ENCODE measurements around the gene TBXAS1. TPM values are rescaled to one million over a fixed set of nuclear protein-coding genes. Genes with fewer than 3 reads are reported as not detected.

The TBXAS1 gene
- total RNA-seq, 2 donors from 2014 or later: 12.0 to 17.0 TPM

GRCh38 chr7:139992353-139993044 lies 163.4 kb downstream of the TBXAS1 start:
- intact Hi-C loops (cut with DNase I): loop anchor here (10.0 kb wide), 1 partner anchor 58 kb away; no protein-coding TSS in a partner anchor
- no peaks in the 10 kb centered on the region for H3K4me1 ChIP-seq
- TF ChIP-seq CTCF (IDR thresholded peaks at IDR 0.05): no peak
- H3K36me3 ChIP-seq: no peaks in the 10 kb centered on the region
- H3K9me3 ChIP-seq: no peaks in the 10 kb centered on the region
- H3K4me3 ChIP-seq: no peak overlapping the region
- H3K27me3 ChIP-seq: no peaks in the 10 kb centered on the region
- no peak overlapping the region for H3K27ac ChIP-seq
- no peak overlapping the region for H3K9ac ChIP-seq (ENCODE audit: low read depth in 2 of 2, low read length in 2 of 2)
- DNase-seq: no peak

- intact Hi-C loops (cut with DNase I): loop anchor here (10.0 kb wide), 1 partner anchor 58 kb away; no protein-coding TSS in a partner anchor
Measured at GRCh38 chr7:139993169-139993568, 164.1 kb downstream of the TBXAS1 start.

GRCh38 chr7:139993592-139993991 lies 164.5 kb downstream of the TBXAS1 start:
- Histone ChIP-seq H3K27ac (no peak overlapping the region), H3K27me3 (no peaks in the 10 kb centered on the region), H3K36me3 (no peaks in the 10 kb centered on the region), H3K4me1 (no peaks in the 10 kb centered on the region), H3K9me3 (no peaks in the 10 kb centered on the region), H3K4me3 (no peak overlapping the region), H3K9ac (ENCODE audit: low read depth in 2 of 2, low read length in 2 of 2) (no peak overlapping the region)
- intact Hi-C loops (cut with DNase I): loop anchor here (10.0 kb wide), 1 partner anchor 59 kb away; no protein-coding TSS in a partner anchor
- no peak for TF ChIP-seq CTCF (IDR thresholded peaks at IDR 0.05)
- no peak for DNase-seq

More at GRCh38 chr7:139993169-139993568, 164.1 kb downstream of the TBXAS1 start:
- Histone ChIP-seq H3K36me3 (no peaks in the 10 kb centered on the region), H3K27me3 (no peaks in the 10 kb centered on the region), H3K27ac (no peak overlapping the region), H3K4me3 (no peak overlapping the region), H3K9ac (ENCODE audit: low read depth in 2 of 2, low read length in 2 of 2) (no peak overlapping the region), H3K9me3 (no peaks in the 10 kb centered on the region), H3K4me1 (no peaks in the 10 kb centered on the region)
- no peak for DNase-seq
- no peak for TF ChIP-seq CTCF (IDR thresholded peaks at IDR 0.05)

DNA sequence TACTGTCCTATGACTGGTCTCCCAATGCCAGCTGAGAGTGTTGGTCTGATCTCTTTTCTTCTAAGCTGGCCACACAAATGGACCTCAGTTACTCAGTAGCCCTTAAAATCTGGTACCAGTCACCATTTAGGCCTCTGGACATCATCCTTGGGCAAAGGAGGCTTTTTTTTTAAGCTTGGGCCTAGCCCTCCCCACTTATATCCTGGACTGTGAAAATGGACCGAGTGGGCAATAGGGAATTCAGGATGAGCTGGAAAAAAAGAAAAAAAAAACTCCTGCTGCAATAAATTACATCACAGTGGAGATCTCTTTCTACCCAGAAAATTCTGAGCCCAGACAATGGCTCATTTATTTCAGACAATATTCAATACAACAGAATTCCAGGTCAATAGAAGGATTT lies 165.3 kb downstream of the TBXAS1 start:
- Histone ChIP-seq H3K4me3 (no peak overlapping the region), H3K4me1 (no peaks in the 10 kb centered on the region), H3K9me3 (no peaks in the 10 kb centered on the region), H3K36me3 (no peaks in the 10 kb centered on the region), H3K27ac (no peak overlapping the region), H3K27me3 (no peaks in the 10 kb centered on the region), H3K9ac (ENCODE audit: low read depth in 2 of 2, low read length in 2 of 2) (no peak overlapping the region)
- TF ChIP-seq CTCF (IDR thresholded peaks at IDR 0.05): no peak
- intact Hi-C loops (cut with DNase I): loop anchor here (10.0 kb wide), 1 partner anchor 60 kb away; no protein-coding TSS in a partner anchor
- DNase-seq: no peak

GRCh38 chr7:139995017-139995915 lies 166.2 kb downstream of the TBXAS1 start:
- intact Hi-C loops (cut with DNase I): loop anchor here (10.0 kb wide), 1 partner anchor 60 kb away; no protein-coding TSS in a partner anchor
- no peaks in the 10 kb centered on the region for H3K4me1 ChIP-seq
- TF ChIP-seq CTCF (IDR thresholded peaks at IDR 0.05): no peak
- H3K27me3 ChIP-seq: no peaks in the 10 kb centered on the region
- H3K9ac ChIP-seq (ENCODE audit: low read depth in 2 of 2, low read length in 2 of 2): no peak overlapping the region
- no peak overlapping the region for H3K27ac ChIP-seq
- no peak overlapping the region for H3K4me3 ChIP-seq
- no peaks in the 10 kb centered on the region for H3K9me3 ChIP-seq
- DNase-seq: no peak
- no peaks in the 10 kb centered on the region for H3K36me3 ChIP-seq
